IPS DF 4.7 (cell line): ENCODE data around the gene EGFL8.
A peak's percentile ranks its signal among the peaks of the same experiment; 100 is the strongest.
"Not testable (repeated sequence)": the region's sequence is repeated elsewhere in the genome, so short reads cannot be mapped to it uniquely, and the experiment has no call there.

Source experiments
- DNase-seq: peaks from one replicate; pipeline ENCODE4 v3.0.0-alpha.2; 2013; ENCODE audit warnings: low spot score; ENCODE audit errors: extremely low read depth

EGFL8 gene

GRCh38 chr6:32183483-32184083 is 19.2 kb downstream of the EGFL8 start:
- DNase-seq, result no peak

DNA sequence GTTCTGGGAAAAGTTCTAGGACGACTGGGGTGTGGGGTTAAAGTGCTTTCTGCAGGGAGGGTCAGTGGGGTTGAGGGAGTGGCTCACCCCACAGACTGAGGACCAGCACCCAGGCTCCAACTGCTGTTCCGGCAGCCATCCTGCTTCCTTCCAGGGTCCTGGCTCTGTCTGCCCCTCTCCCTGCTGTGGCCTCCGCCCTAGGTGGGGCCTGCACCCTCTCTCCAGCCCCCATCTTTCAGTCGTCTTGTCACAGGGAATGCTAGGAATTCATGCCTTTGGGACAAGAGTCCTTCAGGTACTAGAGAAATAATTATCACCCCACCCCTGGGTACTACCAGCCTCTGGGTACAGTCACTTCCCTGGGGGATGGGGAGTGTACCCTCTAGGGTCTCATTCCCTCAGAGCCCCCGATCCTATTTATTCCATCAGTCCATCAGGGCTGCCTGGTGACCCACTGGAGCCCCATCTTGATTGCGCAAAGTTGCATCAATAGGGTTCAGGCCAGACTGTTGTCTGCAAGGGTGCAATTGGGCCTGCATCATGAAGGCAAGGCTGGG is 19.8 kb downstream of the EGFL8 start, which contains the start of gene AGER:
Gene AGER, minus strand, starts transcription at position 170 of the 557 bp plus-strand sequence. Its CDS starts 31 bp downstream, at position 139.
- no peak for DNase-seq

GRCh38 chr6:32185681-32186131 is 21.3 kb downstream of the EGFL8 start:
- DNase-seq, result not testable (repeated sequence)

GRCh38 chr6:32186151-32186840 is 21.9 kb downstream of the EGFL8 start:
- not testable (repeated sequence) for DNase-seq

DNA sequence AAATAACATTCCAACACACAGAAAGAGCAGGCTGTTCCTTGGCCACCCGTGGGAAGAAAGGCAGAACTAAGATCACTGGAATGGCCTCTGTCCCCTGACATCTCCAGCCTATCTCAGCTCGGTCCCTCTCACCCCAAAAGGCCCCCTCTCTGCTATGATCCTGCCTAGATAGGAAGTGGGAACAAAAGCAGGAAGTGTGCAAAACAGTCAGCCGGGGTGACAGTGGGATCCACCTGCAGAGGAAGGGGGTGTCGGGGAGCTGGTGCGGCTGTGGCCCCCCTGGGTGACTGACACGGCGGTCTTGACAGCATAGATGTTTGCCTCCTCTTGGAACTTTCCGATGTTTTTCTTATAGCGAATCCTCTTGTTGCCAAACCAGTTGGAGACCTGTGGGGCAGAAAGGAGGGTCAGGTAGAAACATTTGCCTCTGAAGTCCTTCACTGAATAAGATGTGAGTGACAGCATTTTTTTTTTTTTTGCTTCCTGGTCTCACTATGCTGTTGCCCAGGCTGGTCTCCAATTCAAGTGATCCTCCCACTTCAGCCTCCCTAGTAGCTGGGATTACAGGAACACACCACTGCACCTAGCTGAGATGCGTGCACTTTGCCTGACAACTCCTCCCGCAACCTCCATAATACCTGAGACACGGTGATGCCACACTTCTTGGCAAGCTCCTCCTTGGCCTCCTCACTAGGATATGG is 22.8 kb downstream of the EGFL8 start:
- no peak for DNase-seq

- DNase-seq, result not testable (repeated sequence)
These were observed 23.5 kb downstream of the EGFL8 start for GRCh38 chr6:32187725-32188380.

GRCh38 chr6:32188381-32189068 is 24.1 kb downstream of the EGFL8 start:
- DNase-seq, result no peak

DNA sequence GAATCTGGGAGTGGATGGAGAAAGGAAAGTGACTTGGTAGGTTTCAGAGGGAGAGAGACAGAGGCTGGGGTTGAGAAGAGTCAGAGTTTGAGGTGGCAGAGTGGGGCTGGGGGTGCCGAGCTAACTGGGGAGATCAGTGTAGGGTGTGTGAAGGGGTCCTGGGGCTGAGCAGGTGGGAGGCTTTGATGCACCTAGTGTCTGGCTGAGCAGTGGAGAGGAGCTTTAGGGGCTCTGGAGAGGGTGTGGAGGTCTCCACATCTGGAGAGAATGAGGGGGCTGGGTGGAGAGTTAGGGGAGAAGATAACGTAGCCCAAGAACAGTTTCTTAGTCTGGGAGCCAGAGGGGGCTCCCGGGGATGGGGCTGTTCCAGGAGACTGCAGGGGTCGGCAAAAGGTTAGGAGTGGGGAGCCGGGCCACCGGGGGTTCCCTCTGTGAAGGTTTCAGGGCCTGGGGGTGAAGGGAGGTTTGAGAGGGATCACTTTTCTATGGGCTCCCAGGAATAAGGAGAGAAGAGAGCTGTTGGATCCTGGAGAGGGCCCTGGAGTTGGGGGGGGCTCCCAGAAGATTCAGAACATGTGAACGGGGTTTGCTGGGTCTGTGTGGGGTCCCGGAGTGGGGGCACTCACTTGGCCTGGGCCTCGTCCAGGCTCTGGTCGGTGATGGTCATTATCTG is 24.8 kb downstream of the EGFL8 start:
- DNase-seq, result no peak

- DNase-seq, result no peak
These were observed 25.3 kb downstream of the EGFL8 start for GRCh38 chr6:32189742-32190053.

- DNase-seq, result no peak
These were observed 25.9 kb downstream of the EGFL8 start, which contains the start of gene PBX2 for GRCh38 chr6:32190054-32190851. PBX2 (minus strand) TSS chr6:32190202; CDS start chr6:32189915, 287 bp downstream.

DNA sequence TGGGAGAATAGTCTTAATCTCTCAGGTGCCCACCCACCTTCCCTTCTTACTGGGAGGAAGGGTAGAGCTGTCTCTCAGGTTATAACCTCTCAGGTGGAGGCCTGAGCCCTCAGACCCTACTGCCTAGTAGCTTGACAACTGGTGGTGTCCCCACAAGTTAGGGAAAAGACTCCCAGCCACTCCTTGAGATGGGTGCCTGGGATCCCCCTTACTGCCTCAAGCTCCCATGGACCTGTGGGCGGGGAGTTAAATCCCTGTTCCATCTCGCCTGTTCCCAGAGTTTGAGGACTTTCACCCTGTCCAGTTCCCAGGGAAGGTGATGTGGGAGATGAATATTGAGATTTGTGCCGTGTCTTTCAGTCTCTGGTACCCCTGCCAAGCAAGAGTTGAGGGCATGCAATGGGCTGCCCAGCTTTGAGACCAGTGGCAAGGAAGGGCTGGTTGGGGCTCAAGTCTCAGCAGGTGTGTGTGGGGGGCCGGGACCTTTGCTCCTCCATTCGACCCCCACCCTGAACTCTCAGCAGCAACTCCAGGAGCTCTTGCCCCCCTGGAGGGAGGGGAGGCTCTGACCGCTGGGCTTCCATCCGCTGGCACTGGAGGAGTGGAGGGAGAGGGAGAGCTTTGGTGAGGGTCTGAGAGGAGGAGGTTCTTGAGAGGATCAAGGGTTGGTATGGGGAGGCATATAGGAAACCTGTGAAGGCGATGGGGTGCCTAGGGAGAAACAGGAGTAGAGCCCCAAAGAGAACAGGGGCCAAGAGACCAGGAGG is 26.7 kb downstream of the EGFL8 start:
- DNase-seq, result no peak

DNA sequence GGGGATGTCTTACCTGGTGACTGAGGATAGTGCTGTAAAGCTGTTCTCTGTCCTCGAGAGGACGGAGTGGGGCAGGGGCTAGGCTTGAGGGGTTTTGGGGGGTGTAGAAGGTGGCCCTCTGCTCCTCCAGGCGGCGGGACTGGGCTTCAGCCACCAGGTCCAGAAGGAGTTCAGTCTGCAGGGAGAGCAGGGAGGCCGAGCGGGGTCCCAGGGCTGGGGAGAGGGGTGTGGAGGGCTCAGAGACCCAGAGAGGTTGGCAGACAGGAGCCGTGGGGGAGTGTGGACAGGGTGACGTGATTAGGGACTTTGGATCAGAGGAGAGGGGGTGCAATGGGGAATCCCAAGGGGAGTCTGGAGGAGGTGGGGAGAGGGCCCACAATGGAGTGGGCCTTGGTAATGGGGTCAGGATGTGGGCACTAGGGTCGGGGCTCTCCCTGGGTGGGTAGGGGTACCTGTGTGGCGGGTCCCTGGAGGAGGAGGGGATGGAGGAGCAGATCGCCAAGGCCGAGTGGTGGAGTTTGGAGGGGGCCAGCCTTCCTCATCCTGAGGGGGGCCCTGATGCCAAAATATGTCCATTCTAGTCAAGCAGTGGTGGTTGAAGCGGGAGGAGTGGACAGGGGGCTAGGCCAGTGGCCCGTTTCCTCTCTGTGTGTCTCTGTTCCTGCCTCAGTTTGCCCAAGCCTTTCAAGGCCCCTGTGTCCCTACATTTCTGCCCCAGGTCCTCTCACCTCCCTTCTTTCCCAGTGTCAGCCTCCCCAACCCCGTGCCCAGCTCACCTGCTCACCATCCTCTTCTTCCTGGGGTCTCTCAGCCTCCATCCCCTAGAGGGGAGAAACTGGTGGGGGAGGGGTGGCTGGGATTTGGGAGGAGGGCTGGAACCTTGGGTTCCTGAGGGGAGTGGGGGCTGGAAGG is 27.6 kb downstream of the EGFL8 start:
- DNase-seq, result no peak

GRCh38 chr6:32192608-32193039 is 28.2 kb downstream of the EGFL8 start, which contains the start of gene GPSM3:
GPSM3 (minus strand) TSS chr6:32192643; CDS start chr6:32192513, 130 bp downstream.
- no peak for DNase-seq

GRCh38 chr6:32193096-32193495 is 28.7 kb downstream of the EGFL8 start:
- DNase-seq, result not testable (repeated sequence)

DNA sequence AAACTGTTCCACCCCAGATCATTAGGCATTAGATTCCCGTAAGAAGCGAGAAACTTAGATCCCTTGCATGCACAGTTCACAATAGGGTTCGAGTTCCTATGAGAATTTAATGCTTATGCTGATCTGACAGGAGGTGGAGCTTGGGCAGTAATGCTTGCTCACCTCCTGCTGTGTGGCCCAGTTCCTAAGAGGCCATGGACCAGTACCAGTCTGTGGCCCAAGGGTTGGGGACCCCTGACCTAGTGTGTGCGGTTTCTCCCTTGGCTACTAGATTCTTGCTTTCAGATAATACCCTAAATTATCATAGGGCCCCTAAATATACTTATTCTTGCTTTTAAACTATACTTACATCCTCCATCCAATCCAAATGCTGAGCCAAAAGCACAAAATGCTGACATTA is 30.0 kb downstream of the EGFL8 start:
- DNase-seq, result no peak

DNA sequence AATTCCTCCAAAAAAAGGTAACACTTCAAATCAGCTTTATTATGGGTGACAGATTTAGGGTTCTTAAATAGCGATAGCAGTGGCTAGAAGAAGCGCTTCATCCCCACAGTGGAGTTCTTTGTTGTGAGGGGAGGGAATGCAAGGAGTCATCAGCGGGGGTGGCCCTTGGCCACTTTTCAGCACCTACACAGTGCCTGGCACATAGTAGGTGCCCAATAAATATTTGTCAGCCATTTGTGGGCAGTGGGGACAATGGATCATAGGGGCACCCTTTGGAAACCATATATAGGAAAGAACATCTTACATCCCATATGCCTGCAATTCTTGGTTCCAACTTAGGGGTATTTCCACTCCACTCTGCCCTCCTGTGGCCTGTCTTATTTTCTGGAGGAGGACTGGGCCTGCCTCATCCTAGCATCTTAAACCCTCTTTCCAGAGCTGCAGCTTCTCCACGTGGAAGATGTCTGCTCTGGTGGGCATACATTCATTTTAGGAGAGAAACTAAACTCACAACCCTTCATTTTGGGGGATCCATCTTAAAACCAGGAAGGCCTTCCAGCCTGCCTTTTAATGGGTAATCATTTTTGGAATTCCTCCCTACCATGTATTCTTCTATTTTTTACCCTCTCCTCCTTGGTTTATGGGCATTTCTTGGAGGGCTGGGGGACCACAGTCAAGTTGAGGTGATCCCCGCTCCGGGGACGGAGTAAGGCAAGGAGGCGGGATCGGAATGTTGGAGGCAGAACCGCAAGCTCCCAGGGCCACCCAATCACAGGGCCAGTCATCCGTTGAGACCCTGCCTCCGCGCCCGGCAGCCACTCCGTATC is 30.6 kb downstream of the EGFL8 start:
- DNase-seq, result peak; percentile 87

DNA sequence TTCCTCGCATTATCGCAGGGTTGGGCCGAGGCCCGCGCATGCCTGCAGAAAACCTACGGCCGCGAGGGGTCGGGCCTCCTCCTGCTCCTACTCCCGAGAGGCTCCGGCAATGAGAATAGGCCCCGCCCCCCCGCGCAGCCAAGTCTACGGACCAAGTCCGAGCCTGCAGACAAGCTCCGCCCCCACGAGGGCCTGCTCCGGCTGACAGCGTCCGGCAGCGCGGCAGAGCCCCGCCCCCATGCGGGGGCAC is 31.2 kb downstream of the EGFL8 start:
- DNase-seq, result peak; percentile 96
